Measurements from ENCODE around the gene HEG1. TPM values are rescaled to one million over a fixed set of nuclear protein-coding genes. Genes with fewer than 3 reads are reported as not detected.
A peak's percentile ranks its signal among the peaks of the same experiment; 100 is the strongest.

Gene HEG1
- total RNA-seq, 2 experiments from 2014 or later: 31.2 to 32.6 TPM

GRCh38 chr3:125051715-125052581, 3.8 kb downstream of the HEG1 start:
- no peaks in the 10 kb centered on the region for H3K9me3 ChIP-seq (ENCODE audit: control insufficient read depth in 1 of 2, insufficient read depth in 1 of 2, low read length in 2 of 2)
- peak overlapping the region; percentile 74 to 86 for H3K27ac ChIP-seq (ENCODE audit: low read depth in 1 of 2, low read length in 2 of 2)
- peaks cover 10% of the 10 kb centered on the region for H3K36me3 ChIP-seq (ENCODE audit: insufficient read depth, low read length)
- Mint-ChIP-seq H3K9me3 (no peaks in the 10 kb centered on the region), H3K4me1 (ENCODE audit: low read depth) (peaks cover 65% of the 10 kb centered on the region), H3K4me3 (peak overlapping the region; percentile 96), H3K27ac (peak overlapping the region; percentile 90), H3K36me3 (ENCODE audit: low read depth) (peaks cover 19% of the 10 kb centered on the region), H3K27me3 (no peaks in the 10 kb centered on the region)
- DNase-seq (peak; percentile 40 to 94 (median 65)), ATAC-seq (ENCODE audit: poor library complexity) (peak; percentile 69)
- H3K4me1 ChIP-seq (ENCODE audit: insufficient read depth, low read length): peaks cover 72% of the 10 kb centered on the region
- CTCF ChIA-PET: no interaction called here
- peak overlapping the region; percentile 44 for H3K4me3 ChIP-seq (ENCODE audit: low read length)
- POLR2A ChIA-PET: interaction anchor here (0.6 to 2.5 kb wide), 16 partner anchors 14 to 1850 kb away, joined by 3 to 31 read pairs (median 3); partner anchors contain the start of genes SEC22A and ZNF148
- TF ChIP-seq, protein P1, sequence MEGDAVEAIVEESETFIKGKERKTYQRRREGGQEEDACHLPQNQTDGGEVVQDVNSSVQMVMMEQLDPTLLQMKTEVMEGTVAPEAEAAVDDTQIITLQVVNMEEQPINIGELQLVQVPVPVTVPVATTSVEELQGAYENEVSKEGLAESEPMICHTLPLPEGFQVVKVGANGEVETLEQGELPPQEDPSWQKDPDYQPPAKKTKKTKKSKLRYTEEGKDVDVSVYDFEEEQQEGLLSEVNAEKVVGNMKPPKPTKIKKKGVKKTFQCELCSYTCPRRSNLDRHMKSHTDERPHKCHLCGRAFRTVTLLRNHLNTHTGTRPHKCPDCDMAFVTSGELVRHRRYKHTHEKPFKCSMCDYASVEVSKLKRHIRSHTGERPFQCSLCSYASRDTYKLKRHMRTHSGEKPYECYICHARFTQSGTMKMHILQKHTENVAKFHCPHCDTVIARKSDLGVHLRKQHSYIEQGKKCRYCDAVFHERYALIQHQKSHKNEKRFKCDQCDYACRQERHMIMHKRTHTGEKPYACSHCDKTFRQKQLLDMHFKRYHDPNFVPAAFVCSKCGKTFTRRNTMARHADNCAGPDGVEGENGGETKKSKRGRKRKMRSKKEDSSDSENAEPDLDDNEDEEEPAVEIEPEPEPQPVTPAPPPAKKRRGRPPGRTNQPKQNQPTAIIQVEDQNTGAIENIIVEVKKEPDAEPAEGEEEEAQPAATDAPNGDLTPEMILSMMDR (IDR thresholded peaks at IDR 0.05): no peak
- intact Hi-C loops (cut with DNase I, micrococcal nuclease): loop anchor here (1.0 to 10.0 kb wide), 7 partner anchors 40 to 1423 kb away; partner anchors contain the start of genes UMPS (in 1 of the 2) and ZXDC (in 1 of the 2)
- H3K27me3 ChIP-seq (ENCODE audit: control insufficient read depth in 1 of 2, insufficient read depth in 2 of 2, low read length in 2 of 2): no peaks in the 10 kb centered on the region

DNA sequence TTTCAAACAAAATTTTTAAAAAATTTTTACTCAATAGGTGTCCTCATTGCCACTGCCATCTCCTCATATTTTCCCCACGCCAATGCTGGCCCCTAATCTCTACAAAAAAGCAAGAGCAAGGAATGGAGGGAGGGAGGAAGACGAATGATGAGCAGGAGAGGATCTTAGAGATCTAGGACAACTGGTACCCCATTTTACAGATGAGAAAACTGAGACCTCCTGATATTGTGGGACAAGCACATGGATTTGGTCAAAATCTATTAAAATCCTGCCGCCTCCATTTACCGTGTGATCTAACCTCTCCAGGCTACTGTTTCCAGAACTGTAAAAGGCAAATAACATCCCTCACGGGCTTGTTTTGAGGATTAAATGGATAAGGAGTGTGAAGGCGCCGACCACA, 4.6 kb downstream of the HEG1 start:
- Mint-ChIP-seq H3K27me3 (no peaks in the 10 kb centered on the region), H3K4me1 (ENCODE audit: low read depth) (peaks cover 61% of the 10 kb centered on the region), H3K36me3 (ENCODE audit: low read depth) (peaks cover 19% of the 10 kb centered on the region), H3K27ac (peak overlapping the region; percentile 90), H3K4me3 (peak overlapping the region; percentile 96), H3K9me3 (no peaks in the 10 kb centered on the region)
- intact Hi-C loops (cut with DNase I, micrococcal nuclease): loop anchor here (5.0 to 10.0 kb wide), 6 partner anchors 39 to 1424 kb away; partner anchors contain the start of genes UMPS (in 1 of the 2) and ZXDC (in 1 of the 2)
- Histone ChIP-seq H3K36me3 (ENCODE audit: insufficient read depth, low read length) (peaks cover 12% of the 10 kb centered on the region), H3K27ac (ENCODE audit: low read depth in 1 of 2, low read length in 2 of 2) (peak overlapping the region; percentile 74 to 86), H3K9me3 (ENCODE audit: control insufficient read depth in 1 of 2, insufficient read depth in 1 of 2, low read length in 2 of 2) (no peaks in the 10 kb centered on the region), H3K27me3 (ENCODE audit: control insufficient read depth in 1 of 2, insufficient read depth in 2 of 2, low read length in 2 of 2) (no peaks in the 10 kb centered on the region), H3K4me1 (ENCODE audit: insufficient read depth, low read length) (peaks cover 67% of the 10 kb centered on the region), H3K4me3 (ENCODE audit: low read length) (peak overlapping the region; percentile 44)
- DNase-seq (no peak), ATAC-seq (ENCODE audit: poor library complexity) (no peak)
- TF ChIP-seq, protein P1 (IDR thresholded peaks at IDR 0.05): no peak
- ChIA-PET POLR2A (interaction anchor here (0.9 to 2.5 kb wide), 7 partner anchors 13 to 324 kb away, joined by 3 to 31 read pairs (median 3); partner anchors contain the start of gene ZNF148), CTCF (no interaction called here)

GRCh38 chr3:125050488-125051090, 5.2 kb downstream of the HEG1 start:
- peak overlapping the region; percentile 90 for H3K27ac Mint-ChIP-seq
- H3K4me1 Mint-ChIP-seq (ENCODE audit: low read depth): peaks cover 59% of the 10 kb centered on the region
- Histone ChIP-seq H3K4me3 (ENCODE audit: low read length) (no peak overlapping the region), H3K27me3 (ENCODE audit: control insufficient read depth in 1 of 2, insufficient read depth in 2 of 2, low read length in 2 of 2) (no peaks in the 10 kb centered on the region), H3K27ac (ENCODE audit: low read depth in 1 of 2, low read length in 2 of 2) (peak overlapping the region in 1 of 2 donors; percentile 86), H3K36me3 (ENCODE audit: insufficient read depth, low read length) (peaks cover 12% of the 10 kb centered on the region), H3K9me3 (ENCODE audit: control insufficient read depth in 1 of 2, insufficient read depth in 1 of 2, low read length in 2 of 2) (no peaks in the 10 kb centered on the region), H3K4me1 (ENCODE audit: insufficient read depth, low read length) (peaks cover 65% of the 10 kb centered on the region)
- peaks cover 19% of the 10 kb centered on the region for H3K36me3 Mint-ChIP-seq (ENCODE audit: low read depth)
- POLR2A ChIA-PET: interaction anchor here (0.9 to 2.5 kb wide), 3 partner anchors 13 to 47 kb away, joined by 3 to 31 read pairs (median 3); no protein-coding TSS in a partner anchor
- CTCF ChIA-PET: no interaction called here
- no peaks in the 10 kb centered on the region for H3K9me3 Mint-ChIP-seq
- DNase-seq: peak in 1 of 14 experiments; percentile 12
- no peaks in the 10 kb centered on the region for H3K27me3 Mint-ChIP-seq
- TF ChIP-seq, protein P1 (IDR thresholded peaks at IDR 0.05): no peak
- intact Hi-C loops (cut with DNase I, micrococcal nuclease): loop anchor here (5.0 to 10.0 kb wide), 6 partner anchors 38 to 1424 kb away; partner anchors contain the start of genes UMPS (in 1 of the 2) and ZXDC (in 1 of the 2)
- no peak for ATAC-seq (ENCODE audit: poor library complexity)
- no peak overlapping the region for H3K4me3 Mint-ChIP-seq

Data from CD4-positive, alpha-beta T cell (primary cell).